Retinal pigment epithelial cell (primary cell): ENCODE results near the gene ATG5.

Experiments
- DNase-seq: peaks from one replicate; pipeline ENCODE4 v3.0.0-alpha.2; 2010; ENCODE audit warnings: low read depth
- H3K4me3 ChIP-seq: 2 replicates; pipeline ENCODE4 v1.5.1; 2011; ENCODE audit warnings: mild to moderate bottlenecking, low read length, control low read depth, moderate library complexity
- TF ChIP-seq, protein P1 (sequence below): conservative IDR thresholded peaks from 2 replicates; pipeline ENCODE4 v1.5.1; 2011; ENCODE audit warnings: low read depth, low read length, control low read depth, inconsistent platforms

The ATG5 gene

DNA sequence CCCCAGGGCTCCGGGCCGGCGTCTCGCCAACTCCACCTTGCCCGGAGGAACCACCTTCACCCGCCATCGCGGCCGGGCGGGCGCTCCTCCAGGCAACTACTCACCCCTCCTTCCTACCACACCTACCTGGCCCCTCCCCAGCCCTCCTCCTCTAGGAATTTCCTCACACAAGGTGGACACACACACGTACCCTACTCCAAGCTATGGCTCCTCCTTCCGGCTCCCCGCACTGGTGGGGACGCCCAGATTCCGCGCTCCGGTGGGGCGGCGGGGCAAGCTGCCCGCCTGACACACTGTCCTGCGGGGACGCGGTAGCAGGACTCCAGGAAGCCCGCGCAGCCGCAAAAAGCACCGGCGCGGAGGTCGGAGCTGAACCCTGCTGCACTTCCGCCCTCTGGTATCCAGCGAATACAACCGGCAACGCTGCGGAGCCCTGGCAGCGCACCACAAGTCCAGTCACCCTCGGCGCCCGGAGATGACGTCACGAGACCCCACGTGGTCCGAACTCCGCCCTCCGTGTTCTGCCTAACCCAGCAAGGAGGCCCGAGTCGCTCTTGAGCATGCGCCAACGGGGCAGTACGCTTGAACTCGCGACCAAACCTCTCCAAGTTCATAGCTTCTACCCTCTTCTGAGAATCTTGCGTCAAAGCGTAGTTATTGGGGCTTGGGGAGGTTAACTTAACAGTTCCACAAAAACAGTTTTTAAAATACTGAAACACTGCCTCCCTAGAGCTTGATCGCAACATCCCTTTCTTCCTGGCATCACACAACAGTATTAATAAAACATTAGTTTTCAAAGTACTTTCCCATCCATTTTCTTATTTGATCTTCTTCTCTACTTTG, at the start of gene ATG5:
Gene ATG5 (minus strand): TSS at position 425 of the 843 bp plus-strand sequence. CDS start 9,552 bp downstream, outside the sequence.
- TF ChIP-seq, protein P1, sequence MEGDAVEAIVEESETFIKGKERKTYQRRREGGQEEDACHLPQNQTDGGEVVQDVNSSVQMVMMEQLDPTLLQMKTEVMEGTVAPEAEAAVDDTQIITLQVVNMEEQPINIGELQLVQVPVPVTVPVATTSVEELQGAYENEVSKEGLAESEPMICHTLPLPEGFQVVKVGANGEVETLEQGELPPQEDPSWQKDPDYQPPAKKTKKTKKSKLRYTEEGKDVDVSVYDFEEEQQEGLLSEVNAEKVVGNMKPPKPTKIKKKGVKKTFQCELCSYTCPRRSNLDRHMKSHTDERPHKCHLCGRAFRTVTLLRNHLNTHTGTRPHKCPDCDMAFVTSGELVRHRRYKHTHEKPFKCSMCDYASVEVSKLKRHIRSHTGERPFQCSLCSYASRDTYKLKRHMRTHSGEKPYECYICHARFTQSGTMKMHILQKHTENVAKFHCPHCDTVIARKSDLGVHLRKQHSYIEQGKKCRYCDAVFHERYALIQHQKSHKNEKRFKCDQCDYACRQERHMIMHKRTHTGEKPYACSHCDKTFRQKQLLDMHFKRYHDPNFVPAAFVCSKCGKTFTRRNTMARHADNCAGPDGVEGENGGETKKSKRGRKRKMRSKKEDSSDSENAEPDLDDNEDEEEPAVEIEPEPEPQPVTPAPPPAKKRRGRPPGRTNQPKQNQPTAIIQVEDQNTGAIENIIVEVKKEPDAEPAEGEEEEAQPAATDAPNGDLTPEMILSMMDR = no peak
- DNase-seq = peak; percentile 96
- H3K4me3 ChIP-seq = peak within 1 kb of the TSS; percentile 94

DNA sequence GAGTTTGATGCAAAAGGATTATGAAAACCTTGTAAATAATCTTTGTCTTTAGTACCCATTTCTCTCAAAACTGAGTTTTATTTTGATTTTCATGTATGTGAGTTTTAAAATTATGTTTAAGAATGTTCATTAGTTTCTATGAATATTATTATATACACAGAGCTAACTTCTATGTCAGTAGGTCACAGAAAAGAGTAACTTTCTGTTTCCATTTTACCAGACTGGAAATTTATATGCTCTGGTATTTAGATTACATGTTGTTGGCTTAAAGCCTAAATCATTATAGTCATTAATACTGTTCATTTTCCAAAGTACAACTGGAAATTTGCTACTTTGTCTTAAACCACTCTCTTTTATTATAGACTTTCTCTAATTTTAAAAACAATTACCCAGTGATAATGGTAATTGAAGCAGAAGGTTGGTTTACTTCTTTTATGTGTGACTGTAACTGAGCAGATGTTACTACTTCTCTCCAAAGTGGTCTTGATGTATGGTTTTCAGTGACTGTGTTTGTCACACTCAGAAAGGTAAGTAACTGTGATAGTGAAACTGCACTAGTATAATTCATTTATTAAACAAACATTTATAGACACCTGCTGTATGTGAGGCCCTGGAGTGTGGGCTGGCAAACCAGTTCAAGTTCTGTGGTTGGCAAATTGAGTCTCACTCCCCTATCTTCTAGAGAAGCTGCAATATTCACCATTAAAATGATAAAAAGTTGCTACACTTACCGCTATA, 48.1 kb upstream of the ATG5 start:
- TF ChIP-seq, protein P1 = no peak
- DNase-seq = no peak
- H3K4me3 ChIP-seq = no peak overlapping the region

DNA sequence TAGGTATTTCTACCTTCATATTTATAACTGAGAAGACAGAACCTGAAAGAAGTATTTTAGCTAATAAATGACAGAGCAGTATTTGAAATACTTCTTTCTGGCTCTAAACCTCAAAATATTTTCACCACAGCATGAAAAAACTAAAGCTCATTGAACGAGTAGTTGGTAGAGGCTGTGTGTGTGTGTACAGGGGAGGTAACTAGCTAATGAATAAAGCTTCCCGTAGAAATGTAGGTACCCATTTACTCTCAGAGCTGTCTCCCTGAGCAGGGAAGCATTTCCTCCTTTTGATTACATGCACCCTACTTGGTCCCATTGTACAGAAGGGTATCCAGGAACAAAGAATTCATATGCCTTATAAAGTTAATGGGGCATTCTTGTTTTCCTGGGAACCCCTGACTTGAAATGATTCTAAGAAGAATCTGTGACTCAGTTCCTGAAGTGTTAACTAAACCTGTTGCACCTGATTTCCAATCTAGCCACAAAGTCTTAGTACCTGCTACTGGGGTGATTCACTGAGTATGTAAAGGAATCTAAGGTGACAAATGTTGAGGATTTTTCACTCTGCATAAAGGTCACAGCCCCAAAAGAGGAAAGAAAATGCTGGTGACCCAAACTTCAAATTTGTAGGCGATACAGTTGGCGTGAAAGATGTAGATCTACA, 47.4 kb upstream of the ATG5 start:
- no peak for DNase-seq
- TF ChIP-seq, protein P1 = no peak
- H3K4me3 ChIP-seq = no peak overlapping the region

DNA sequence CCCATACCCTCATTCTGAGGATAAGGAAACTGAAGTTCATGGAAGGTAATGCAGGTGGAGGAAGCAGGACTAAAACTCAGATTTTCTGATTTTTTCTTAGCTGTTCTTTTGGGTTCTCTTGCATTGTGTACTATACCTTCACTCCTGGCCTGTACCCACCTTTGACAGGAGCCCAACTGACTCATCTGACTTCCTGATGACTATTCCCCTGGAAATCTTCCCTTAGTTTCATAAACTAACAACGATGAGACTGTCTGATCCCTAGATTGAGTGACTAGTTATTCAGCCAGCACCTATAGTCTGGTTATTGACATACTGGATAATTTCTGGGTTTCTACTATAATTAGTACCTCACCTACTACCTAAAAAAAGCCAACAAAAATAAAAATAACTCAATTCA, 45.1 kb upstream of the ATG5 start:
- DNase-seq = no peak
- no peak overlapping the region for H3K4me3 ChIP-seq
- TF ChIP-seq, protein P1 = no peak

DNA sequence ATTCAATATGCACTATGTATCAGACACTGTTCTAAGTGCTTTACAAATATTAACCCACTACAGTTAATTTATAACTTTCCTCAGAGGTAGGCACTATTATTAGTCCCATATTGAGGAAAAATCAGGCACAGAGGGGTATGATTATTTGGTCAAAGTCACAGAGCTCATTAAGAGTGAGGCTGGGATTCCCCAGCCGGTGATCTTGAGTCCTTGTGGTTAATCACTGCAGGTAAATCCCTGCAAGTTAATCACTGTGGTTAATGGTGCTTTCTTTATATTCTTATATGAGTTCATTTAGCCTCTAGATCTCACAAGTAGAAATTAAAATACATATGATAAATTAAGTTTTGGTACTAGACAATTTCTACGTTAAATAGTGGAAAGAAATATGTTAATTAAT, 44.2 kb upstream of the ATG5 start:
- DNase-seq = no peak
- TF ChIP-seq, protein P1 = no peak
- no peak overlapping the region for H3K4me3 ChIP-seq

DNA sequence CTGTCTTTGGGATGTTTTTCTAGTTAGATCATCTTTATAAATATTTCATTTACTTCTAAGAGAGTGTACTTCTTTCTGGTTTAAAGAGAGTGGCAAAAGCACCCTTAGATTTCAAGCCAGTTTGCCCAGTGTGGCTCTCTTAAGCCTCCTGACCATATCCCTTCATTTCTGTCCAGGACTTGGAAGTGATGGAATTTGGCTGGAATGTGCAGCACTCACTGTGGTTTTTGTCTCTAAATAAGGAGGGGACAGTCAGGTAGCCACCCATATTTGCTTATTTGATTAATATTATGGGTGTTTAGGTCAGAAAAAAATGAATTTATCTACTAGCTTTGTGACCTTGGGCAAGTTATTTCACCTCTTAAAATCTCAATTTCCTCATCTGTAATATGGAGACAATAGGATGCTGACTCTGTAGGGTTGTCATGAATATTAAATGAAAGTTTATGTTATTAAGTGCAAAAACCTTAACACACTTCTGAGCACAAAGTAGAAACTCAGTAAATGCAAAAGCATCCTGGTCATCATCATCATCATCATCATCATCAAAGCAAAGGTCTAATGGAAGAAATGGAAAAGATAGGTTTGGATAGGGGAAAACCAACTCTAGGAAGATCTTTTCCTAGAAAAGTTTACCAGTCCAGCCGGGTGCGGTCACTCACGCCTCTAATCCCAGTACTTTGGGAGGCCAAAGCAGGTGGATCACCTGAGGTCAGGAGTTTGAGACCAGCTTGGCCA, 38.0 kb upstream of the ATG5 start:
- no peak for DNase-seq
- TF ChIP-seq, protein P1 = no peak
- no peak overlapping the region for H3K4me3 ChIP-seq
